Cardiac muscle cell (in vitro differentiated cells and primary cell): Measurements from ENCODE around the gene VPS41. TPM values are rescaled to one million over a fixed set of nuclear protein-coding genes. Genes with fewer than 3 reads are reported as not detected.
A peak's percentile ranks its signal among the peaks of the same experiment; 100 is the strongest.

ENCODE experiments used
- DNase-seq, 2 donors: peaks; one replicate each; pipeline versions ENCODE4 v3.0.0 to v3.0.0-alpha.2; 2010 to 2017; ENCODE audit warnings: low read depth in 1 of 2, low spot score in 1 of 2
- H3K27ac ChIP-seq: fragments of 200-600 bp; sonication (generic); 2 replicates; pipeline ENCODE4 v1.5.1; 2016
- H3K27me3 ChIP-seq: fragments of 200-600 bp; sonication (generic); 2 replicates; pipeline ENCODE4 v1.6.0; 2016; ENCODE audit warnings: control low read depth
- H3K36me3 ChIP-seq: fragments of 200-600 bp; sonication (generic); 2 replicates; pipeline ENCODE4 v1.5.1; 2016; ENCODE audit warnings: control low read depth
- H3K4me1 ChIP-seq: fragments of 200-600 bp; sonication (generic); 2 replicates; pipeline ENCODE4 v1.8.1; 2017; ENCODE audit warnings: low read depth, mild to moderate bottlenecking, mixed run types
- H3K4me3 ChIP-seq: fragments of 200-600 bp; sonication (generic); 2 replicates; pipeline ENCODE4 v1.5.1; 2016; ENCODE audit warnings: mild to moderate bottlenecking
- H3K9me3 ChIP-seq: fragments of 200-600 bp; sonication (generic); 2 replicates; pipeline ENCODE4 v1.5.1; 2017; ENCODE audit warnings: low read depth, mild to moderate bottlenecking, control low read depth
- CTCF ChIP-seq: IDR thresholded peaks from 2 replicates; pipeline ENCODE4 v1.5.1; 2012; ENCODE audit warnings: low read depth, mild to moderate bottlenecking, low read length
- polyA plus RNA-seq: library from polyadenylated mRNA; unstranded; fragments of >200 nt; fragmentation: Nextera tagmentation; extraction: Ambion mirVana; gene quantifications from 2 replicates; pipeline ENCODE4 v1.2.1, GENCODE V29; 2016
- total RNA-seq: library from RNA; depleted of rRNA; stranded (reverse); fragments of >200 nt; gene quantifications from 2 replicates; pipeline ENCODE4 v1.2.3, GENCODE V29; 2016

VPS41 gene
- total and polyA plus RNA-seq, 2 experiments from 2014 or later, result 31.3 to 73.7 TPM

- no peak for DNase-seq
- Histone ChIP-seq H3K36me3 (no peaks in the 10 kb centered on the region), H3K4me3 (no peak overlapping the region), H3K27ac (no peak overlapping the region), H3K4me1 (no peaks in the 10 kb centered on the region), H3K27me3 (no peaks in the 10 kb centered on the region), H3K9me3 (no peaks in the 10 kb centered on the region)
- TF ChIP-seq CTCF, result no peak
Measured at GRCh38 chr7:38844952-38845563, 63.9 kb downstream of the VPS41 start.

- H3K4me1 ChIP-seq, result no peaks in the 10 kb centered on the region
- H3K9me3 ChIP-seq, result no peaks in the 10 kb centered on the region
- DNase-seq, result no peak
- no peak overlapping the region for H3K4me3 ChIP-seq
- no peak overlapping the region for H3K27ac ChIP-seq
- H3K36me3 ChIP-seq, result no peaks in the 10 kb centered on the region
- no peak for TF ChIP-seq CTCF
- no peaks in the 10 kb centered on the region for H3K27me3 ChIP-seq
Measured at GRCh38 chr7:38842746-38843145, 66.2 kb downstream of the VPS41 start.

GRCh38 chr7:38840736-38841460 lies 68.1 kb downstream of the VPS41 start:
- H3K27ac ChIP-seq, result no peak overlapping the region
- peak in 1 of 2 donors; percentile 57 for DNase-seq
- H3K9me3 ChIP-seq, result no peaks in the 10 kb centered on the region
- H3K36me3 ChIP-seq, result no peaks in the 10 kb centered on the region
- no peaks in the 10 kb centered on the region for H3K27me3 ChIP-seq
- H3K4me3 ChIP-seq, result no peak overlapping the region
- TF ChIP-seq CTCF, result no peak
- H3K4me1 ChIP-seq, result no peaks in the 10 kb centered on the region

GRCh38 chr7:38839851-38840250 lies 69.1 kb downstream of the VPS41 start:
- Histone ChIP-seq H3K27me3 (no peaks in the 10 kb centered on the region), H3K4me1 (no peaks in the 10 kb centered on the region), H3K36me3 (no peaks in the 10 kb centered on the region), H3K9me3 (no peaks in the 10 kb centered on the region), H3K4me3 (no peak overlapping the region), H3K27ac (no peak overlapping the region)
- no peak for TF ChIP-seq CTCF
- DNase-seq, result peak in 1 of 2 donors; percentile 12

- Histone ChIP-seq H3K27ac (no peak overlapping the region), H3K4me1 (no peaks in the 10 kb centered on the region), H3K9me3 (no peaks in the 10 kb centered on the region), H3K27me3 (no peaks in the 10 kb centered on the region), H3K4me3 (no peak overlapping the region), H3K36me3 (no peaks in the 10 kb centered on the region)
- TF ChIP-seq CTCF, result no peak
- no peak for DNase-seq
Measured at GRCh38 chr7:38838725-38839385, 70.1 kb downstream of the VPS41 start.
